Activated T-helper 2 cell treated with anti-CD3 and anti-CD28 coated beads, Interferon-gamma antibody, Interleukin-2, Interleukin-4, amounts not matched to agents 10 μg/mL and 5 μg/mL and 100 μg/mL, durations not matched to agents 14 hours and 24 hours and 36 hours (primary cell): ENCODE measurements around the gene FGL2. TPM values are rescaled to one million over a fixed set of nuclear protein-coding genes. Genes with fewer than 3 reads are reported as not detected.
"Not testable (repeated sequence)": the region's sequence is repeated elsewhere in the genome, so short reads cannot be mapped to it uniquely, and the experiment has no call there.

ENCODE experiments used
- DNase-seq: peaks from one replicate; pipeline ENCODE4 v3.0.0; 2021; ENCODE audit warnings: low spot score
- H3K27ac Mint-ChIP-seq: one replicate; pipeline ENCODE4 v1.8.0; 2021; ENCODE audit warnings: mixed read lengths
- H3K27me3 Mint-ChIP-seq: one replicate; pipeline ENCODE4 v1.8.0; 2021; ENCODE audit warnings: low read depth, mixed read lengths
- H3K36me3 Mint-ChIP-seq: one replicate; pipeline ENCODE4 v1.8.0; 2021; ENCODE audit warnings: low read depth, mixed read lengths
- H3K4me1 Mint-ChIP-seq: one replicate; pipeline ENCODE4 v1.8.0; 2021; ENCODE audit warnings: low read depth, mixed read lengths
- H3K4me3 Mint-ChIP-seq: one replicate; pipeline ENCODE4 v1.8.0; 2021; ENCODE audit warnings: low read depth, mild to moderate bottlenecking, moderate library complexity, mixed read lengths
- H3K9me3 Mint-ChIP-seq: one replicate; pipeline ENCODE4 v1.8.0; 2021; ENCODE audit warnings: mixed read lengths
- intact Hi-C: fragments of 100-400 bp; cut with micrococcal nuclease; formaldehyde crosslinking; loops from one replicate; pipeline ENCODE4 v1.15.1; 2023
- total RNA-seq: library from RNA; stranded (reverse); gene quantifications from 2 replicates; pipeline ENCODE4 v1.2.3, GENCODE V29; 2022

FGL2 gene
- total RNA-seq, 1 donor from 2014 or later: 1.2 TPM

- H3K27me3 Mint-ChIP-seq, H3K4me3 Mint-ChIP-seq, H3K36me3 Mint-ChIP-seq, H3K9me3 Mint-ChIP-seq, intact Hi-C loops, H3K4me1 Mint-ChIP-seq, DNase-seq, H3K27ac Mint-ChIP-seq: not testable (repeated sequence)
These were observed 25.2 kb downstream of the FGL2 start for GRCh38 chr7:77174418-77174817.

GRCh38 chr7:77172437-77173172 lies 27.0 kb downstream of the FGL2 start:
- H3K9me3 Mint-ChIP-seq, H3K27me3 Mint-ChIP-seq, DNase-seq, H3K4me3 Mint-ChIP-seq, H3K36me3 Mint-ChIP-seq, intact Hi-C loops, H3K27ac Mint-ChIP-seq, H3K4me1 Mint-ChIP-seq: not testable (repeated sequence)

GRCh38 chr7:77171073-77171472 lies 28.5 kb downstream of the FGL2 start:
- intact Hi-C loops, H3K4me3 Mint-ChIP-seq, H3K9me3 Mint-ChIP-seq, H3K36me3 Mint-ChIP-seq, DNase-seq, H3K27me3 Mint-ChIP-seq, H3K27ac Mint-ChIP-seq, H3K4me1 Mint-ChIP-seq: not testable (repeated sequence)

- H3K4me1 Mint-ChIP-seq: peaks cover 29% of the 10 kb centered on the region
- H3K36me3 Mint-ChIP-seq: peaks cover 2% of the 10 kb centered on the region
- H3K9me3 Mint-ChIP-seq: no peaks in the 10 kb centered on the region
- intact Hi-C loops: loop anchor here (5.0 kb wide), 1 partner anchor 35 kb away; no protein-coding TSS in a partner anchor
- peak overlapping the region; percentile 90 for H3K27ac Mint-ChIP-seq
- H3K27me3 Mint-ChIP-seq: no peaks in the 10 kb centered on the region
- DNase-seq: peak; percentile 12
- peak overlapping the region; percentile 0 for H3K4me3 Mint-ChIP-seq
These were observed 42.2 kb downstream of the FGL2 start for GRCh38 chr7:77157446-77157845.

- H3K9me3 Mint-ChIP-seq, H3K36me3 Mint-ChIP-seq, DNase-seq, H3K27me3 Mint-ChIP-seq: not testable (repeated sequence)
- peak overlapping the region; percentile 90 for H3K27ac Mint-ChIP-seq
- intact Hi-C loops: loop anchor here (5.0 kb wide), 1 partner anchor 35 kb away; no protein-coding TSS in a partner anchor
- peak overlapping the region; percentile 0 for H3K4me3 Mint-ChIP-seq
- peaks cover 29% of the 10 kb centered on the region for H3K4me1 Mint-ChIP-seq
These were observed 42.6 kb downstream of the FGL2 start for GRCh38 chr7:77157034-77157433.

GRCh38 chr7:77155601-77156377 lies 43.8 kb downstream of the FGL2 start:
- intact Hi-C loops: loop anchor here (5.0 kb wide), 1 partner anchor 37 kb away; no protein-coding TSS in a partner anchor
- not testable (repeated sequence) for H3K9me3 Mint-ChIP-seq, DNase-seq, H3K4me3 Mint-ChIP-seq, H3K36me3 Mint-ChIP-seq, H3K27me3 Mint-ChIP-seq
- Mint-ChIP-seq H3K4me1 (peaks cover 29% of the 10 kb centered on the region), H3K27ac (peak overlapping the region; percentile 78)

- Mint-ChIP-seq H3K27ac (peak overlapping the region; percentile 78), H3K4me1 (peaks cover 29% of the 10 kb centered on the region)
- H3K36me3 Mint-ChIP-seq, H3K4me3 Mint-ChIP-seq, DNase-seq, H3K9me3 Mint-ChIP-seq, H3K27me3 Mint-ChIP-seq: not testable (repeated sequence)
- intact Hi-C loops: loop anchor here (5.0 kb wide), 1 partner anchor 37 kb away; no protein-coding TSS in a partner anchor
These were observed 44.6 kb downstream of the FGL2 start for GRCh38 chr7:77154917-77155464.

- H3K27me3 Mint-ChIP-seq, H3K27ac Mint-ChIP-seq, DNase-seq, intact Hi-C loops, H3K4me3 Mint-ChIP-seq, H3K36me3 Mint-ChIP-seq: not testable (repeated sequence)
- peaks cover 12% of the 10 kb centered on the region for H3K9me3 Mint-ChIP-seq
- H3K4me1 Mint-ChIP-seq: peaks cover 14% of the 10 kb centered on the region
These were observed 47.4 kb downstream of the FGL2 start for GRCh38 chr7:77152232-77152631.

Other genes starting within 250 kb of the FGL2 start
- gene SPDYE17, start 167.5 kb downstream of the FGL2 start, total RNA-seq: not detected in 2 replicates
- 0.46 TPM in 1 of 2 replicates, not detected in the other for gene SPDYE18, start 137.3 kb downstream of the FGL2 start, total RNA-seq
- gene CCDC146, start 77.2 kb downstream of the FGL2 start, total RNA-seq: 2.7 and 2.9 TPM in 2 replicates
- 0.43 and 0.90 TPM in 2 replicates for gene GSAP, start 216.5 kb upstream of the FGL2 start, total RNA-seq